Upper lobe of left lung (tissue), 6 donors: Measurements from ENCODE around the gene ZNF620. TPM values are rescaled to one million over a fixed set of nuclear protein-coding genes. Genes with fewer than 3 reads are reported as not detected.

Experiments
- small RNA-seq, 4 donors: library from RNA; depleted of rRNA; stranded (forward); fragments of <200 nt; gene quantifications; one replicate each; pipeline ENCODE3, GENCODE V24; 2016
- total RNA-seq, 6 donors: library from RNA; depleted of rRNA in 4 of 6; stranded (reverse); fragments of >200 nt in 4 of 6; gene quantifications; one replicate each; pipeline versions ENCODE4 v1.1.0 to v1.2.1, GENCODE V29; 2016 to 2021
- donor health status: DM: no; HTN: no; CAD: no; lungs with moderate emphysema.
- donor health status: DM: no; HTN: yes; CAD: no; lungs with severe emphysema.

Gene ZNF620
- total RNA-seq, 6 donors from 2014 or later = 2.1 to 9.6 (median 5.3) TPM

Small RNA genes lying within 50 kb of the gene (small RNA-seq; reads per million reads assigned to genes)
- 0 to 0.11 (median 0) reads per million in 4 donors for gene RNU5B-2P

Other genes starting within 250 kb of the ZNF620 start
- 10 to 100 TPM; 26.2 to 49.1 (median 38.8) TPM for gene EIF1B, start 196.3 kb upstream of the ZNF620 start, total RNA-seq
- 1 to 10 TPM; 2.1 to 9.6 (median 3.9) TPM for gene ENTPD3, start 118.9 kb upstream of the ZNF620 start, total RNA-seq
- gene RPL14, start 48.7 kb upstream of the ZNF620 start, total RNA-seq = 1,000 to 10,000 TPM in 2 of 6 donors, 100 to 1,000 TPM in 4; 173 to 1,676 (median 348) TPM
- 10 to 100 TPM in 1 of 6 donors, 1 to 10 TPM in 5; 4.4 to 10.5 (median 5.9) TPM for gene ZNF619, start 28.9 kb upstream of the ZNF620 start, total RNA-seq
- 10 to 100 TPM; 14.3 to 39.8 (median 17.6) TPM for gene ZNF621, start 18.9 kb downstream of the ZNF620 start, total RNA-seq